HepG2 (cell line): Measurements from ENCODE around the gene AFAP1. TPM values are rescaled to one million over a fixed set of nuclear protein-coding genes. Genes with fewer than 3 reads are reported as not detected.

Source experiments
- ATAC-seq: fragments of 200-7000 bp; cut with Tn5 transposase; 3 replicates; pipeline ENCODE4 v1.9.1; 2020; ENCODE audit warnings: mild to moderate bottlenecking, moderate library complexity
- BruUV-seq: library from RNA; stranded (reverse); fragments of 400-500 nt; replicated peaks from 2 replicates; lab custom pipeline; 2021; lab: Mats Ljungman, UMichigan
- CTCF ChIA-PET: fragments of 300-600 bp; formaldehyde crosslinking; extraction: SDS; loops from one replicate; lab custom pipeline; 2021; ENCODE audit warnings: low total read pairs, inconsistent platforms, low intra/inter-chr PET ratio; lab: Yijun Ruan, JAX
- POLR2A ChIA-PET: fragments of 350-600 bp; sonication (Branson Sonifier 250); formaldehyde crosslinking; loops from one replicate; lab custom pipeline; 2020; ENCODE audit warnings: antibody characterized with exemption, inconsistent platforms; lab: Yijun Ruan, JAX
- DNase-seq: peaks from one replicate; pipeline ENCODE4 v3.0.0-alpha.2; 2015; ENCODE audit warnings: low spot score
- FAIRE-seq: peaks from 3 replicates; lab custom pipeline; 2011; peaks lifted over from hg19 to GRCh38; lab: Jason Lieb, UNC
- H2AFZ ChIP-seq: one replicate; pipeline ENCODE4 v1.6.1; 2011; ENCODE audit warnings: low read length, inconsistent platforms
- H3K27ac ChIP-seq: fragments of 300-600 bp; 3 replicates; pipeline ENCODE4 v1.8.0; 2011; ENCODE audit warnings: mixed run types, mild to moderate bottlenecking, mixed read lengths, low read length, inconsistent platforms; ENCODE audit not compliant: insufficient read depth; ENCODE audit errors: extremely low read length
- H3K27me3 ChIP-seq, 2 experiments: fragments of 200-600 bp in 1 of 2; 2 replicates in 1 of 2; 3 replicates in 1 of 2; pipeline versions ENCODE4 v1.6.0 to v1.8.0; 2011; ENCODE audit warnings: low read length in 2 of 2, mild to moderate bottlenecking in 2 of 2, moderate library complexity in 2 of 2, inconsistent platforms in 1 of 2; ENCODE audit not compliant: insufficient read depth in 2 of 2, control insufficient read depth in 1 of 2
- H3K36me3 ChIP-seq, 2 experiments: fragments of 200-600 bp in 1 of 2; replicated peaks in 1 of 2; 2 replicates in 1 of 2; 3 replicates in 1 of 2; pipeline versions ENCODE4 v1.5.1 to v1.8.0; 2011; ENCODE audit warnings: low read length in 2 of 2, inconsistent platforms in 1 of 2; ENCODE audit not compliant: insufficient read depth in 2 of 2, control insufficient read depth in 1 of 2
- H3K4me1 ChIP-seq: 2 replicates; pipeline ENCODE4 v1.5.1; 2012; ENCODE audit warnings: low read length, inconsistent platforms; ENCODE audit not compliant: insufficient read depth
- H3K4me2 ChIP-seq: 2 replicates; pipeline ENCODE4 v1.6.0; 2011; ENCODE audit warnings: low read depth, low read length, inconsistent platforms
- H3K4me3 ChIP-seq, 3 experiments: fragments of 200-600 bp in 1 of 3; sonication (generic), shearing (Covaris generic) in 1 of 3; replicated peaks in 1 of 3; 2 replicates each; pipeline ENCODE4 v1.5.1; 2011 to 2016; ENCODE audit warnings: low read length in 3 of 3, inconsistent platforms in 2 of 3, low read depth in 2 of 3, mild to moderate bottlenecking in 2 of 3, control low read depth in 1 of 3, mixed read lengths in 1 of 3; ENCODE audit not compliant: insufficient read depth in 1 of 3
- H3K79me2 ChIP-seq: one replicate; pipeline ENCODE4 v1.6.1; 2011; ENCODE audit warnings: low read length, inconsistent platforms; ENCODE audit not compliant: insufficient read depth
- H3K9ac ChIP-seq: 2 replicates; pipeline ENCODE4 v1.6.0; 2011; ENCODE audit warnings: mild to moderate bottlenecking, low read depth, low read length, inconsistent platforms; ENCODE audit not compliant: insufficient read depth
- H3K9me3 ChIP-seq: 2 replicates; pipeline ENCODE4 v1.5.1; 2012; ENCODE audit warnings: mild to moderate bottlenecking, low read length
- H4K20me1 ChIP-seq: 2 replicates; pipeline ENCODE4 v1.6.0; 2011; ENCODE audit warnings: inconsistent platforms, mild to moderate bottlenecking, low read length, moderate library complexity; ENCODE audit not compliant: insufficient read depth
- CBFB ChIP-seq: sonication (generic); formaldehyde crosslinking; IDR thresholded peaks from 2 replicates; pipeline ENCODE4 v1.4.0; 2020; ENCODE audit warnings: missing genetic modification reagents
- EZH2 ChIP-seq: conservative IDR thresholded peaks from 2 replicates; pipeline ENCODE4 v1.6.1; 2012; ENCODE audit warnings: mild to moderate bottlenecking, low read depth, low read length, moderate library complexity
- KLF16 ChIP-seq, 2 experiments: sonication (generic) in 1 of 2; formaldehyde crosslinking in 1 of 2; IDR thresholded peaks; 2 replicates each; pipeline versions ENCODE4 v1.6.1 to v1.8.0; 2016 to 2023; ENCODE audit warnings: missing genetic modification reagents in 2 of 2, missing compliant biosample characterization in 1 of 2
- MAFK ChIP-seq, 2 experiments: IDR thresholded peaks in 1 of 2; conservative IDR thresholded peaks in 1 of 2; 2 replicates each; pipeline ENCODE4 v1.6.1; 2011; ENCODE audit warnings: improper control_type of control experiment in 2 of 2, low read length in 2 of 2
- RFXANK ChIP-seq: IDR thresholded peaks from 2 replicates; pipeline ENCODE4 v1.6.1; 2016
- SP4 ChIP-seq: sonication (generic); formaldehyde crosslinking; IDR thresholded peaks from 2 replicates; pipeline ENCODE4 v1.8.1; 2023; ENCODE audit warnings: mild to moderate bottlenecking, missing genetic modification reagents
- U2AF1 ChIP-seq: fragments of 200-400 bp; formaldehyde crosslinking; optimal IDR thresholded peaks from 2 replicates; pipeline ENCODE3; 2017; ENCODE audit warnings: mild to moderate bottlenecking, low read depth, low read length
- ZNF713 ChIP-seq: sonication (generic); formaldehyde crosslinking; IDR thresholded peaks from 2 replicates; pipeline ENCODE4 v1.4.0; 2020; ENCODE audit warnings: mild to moderate bottlenecking, missing genetic modification reagents
- WGBS: methylation state at CpG from one replicate; pipeline ENCODE4 v1.1.6; 2017; ENCODE audit warnings: low lambda C conversion rate; 5-methylcytosine and 5-hydroxymethylcytosine counted together
- in situ Hi-C: cut with HindIII; loops from 2 replicates; pipeline ENCODE4 v1.10.0; 2017; ENCODE audit warnings: low pct_unique_long_range_greater_than_20kb; ENCODE audit not compliant: extremely low pct_ligation_motif_present
- intact Hi-C: fragments of 100-400 bp; cut with micrococcal nuclease; formaldehyde crosslinking; loops from one replicate; pipeline ENCODE4 v1.10.0; 2022; ENCODE audit not compliant: unreplicated experiment
- polyA plus RNA-seq, 8 experiments: library from polyadenylated mRNA; depleted of rRNA in 3 of 8; stranded (reverse) in 7 of 8; unstranded in 1 of 8; fragments of >200 nt; fragmentation: Illumina TruSeq in 4 of 8; extraction: Trizol in 4 of 8; gene quantifications; 2 replicates each; pipeline versions ENCODE4 v1.2.1 to v1.2.3, GENCODE V29; 2011 to 2016; ENCODE audit warnings: low read depth in 4 of 8, missing spikeins in 1 of 8, mixed read lengths in 1 of 8; ENCODE audit not compliant: insufficient read depth in 1 of 8
- total RNA-seq, 5 experiments: library from RNA; depleted of rRNA; stranded (reverse); fragments of >200 nt; fragmentation: Illumina TruSeq; extraction: Trizol; gene quantifications; 2 replicates each; pipeline ENCODE4 v1.2.3, GENCODE V29; 2016; ENCODE audit warnings: low read depth in 1 of 5
- TF ChIP-seq, protein P1 (sequence below), 2 experiments: sonication (generic) in 1 of 2; formaldehyde crosslinking in 1 of 2; IDR thresholded peaks; 2 replicates each; pipeline versions ENCODE4 v1.4.0 to v1.6.1; 2018 to 2020; ENCODE audit warnings: missing genetic modification reagents in 2 of 2, borderline replicate concordance in 1 of 2, low read depth in 1 of 2, mild to moderate bottlenecking in 1 of 2, missing biosample characterization in 1 of 2

Gene AFAP1
- total and polyA plus RNA-seq, 2 of the 13 experiments (the other 11 are each of a cell fraction or from before 2014, with no cell fraction given) = 2.5 TPM

DNA sequence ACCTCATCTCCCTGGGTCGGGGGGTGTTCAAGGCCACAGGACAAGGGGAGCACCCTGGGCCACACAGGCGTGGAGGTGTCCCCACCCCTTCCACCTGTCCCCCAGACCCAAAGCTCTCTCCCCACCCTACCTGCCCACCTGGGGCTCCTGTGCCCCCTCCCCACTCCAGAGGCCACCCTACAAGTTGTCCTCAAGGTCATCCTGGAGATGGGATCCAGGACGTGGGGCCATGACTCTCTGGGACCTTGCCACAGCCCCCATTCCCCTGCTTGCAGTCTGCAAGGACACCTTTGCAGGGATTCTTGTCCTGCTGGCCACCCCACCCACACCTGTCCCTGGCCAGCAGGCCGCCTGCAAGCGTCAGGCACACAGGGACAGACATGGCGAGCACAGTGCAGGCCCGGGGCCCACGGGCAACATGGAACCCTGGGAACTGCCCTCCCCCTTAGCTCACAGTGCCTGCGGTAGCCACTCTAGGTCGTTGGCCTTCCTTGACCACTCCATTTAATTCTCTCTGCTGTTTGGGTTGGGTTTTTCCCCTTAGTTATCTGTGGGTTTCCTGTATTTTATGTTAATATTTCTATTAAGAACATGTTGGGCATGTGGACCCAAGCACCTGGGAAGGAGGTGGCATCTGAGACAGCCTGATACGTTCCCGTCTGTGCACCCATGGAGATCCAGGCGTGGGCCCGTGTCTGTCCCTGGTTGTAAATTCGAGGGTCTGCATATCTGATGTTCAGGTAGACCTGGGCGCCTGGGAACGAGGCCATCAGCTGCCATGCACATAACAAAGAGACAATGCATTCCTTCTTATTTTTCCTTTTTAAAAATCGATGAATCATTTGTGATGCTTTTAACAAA is 197.5 kb downstream of the AFAP1 start:
- DNase-seq (no peak), FAIRE-seq (no peak), ATAC-seq (no peak)
- no peaks in the 10 kb centered on the region for H4K20me1 ChIP-seq
- H3K27me3 ChIP-seq = no peaks in the 10 kb centered on the region
- TF ChIP-seq KLF16 (CRISPR knock-in tag; IDR thresholded peaks at IDR 0.05) (no peak), RFXANK (CRISPR knock-in tag) (no peak), MAFK (conservative IDR thresholded peaks at IDR 0.05 in 1 of 2, IDR thresholded peaks at IDR 0.05 in 1 of 2; ENCODE audit: low read length in 2 of 2) (no peak), ZNF713 (CRISPR knock-in tag) (no peak), CBFB (CRISPR knock-in tag) (no peak), EZH2 (no peak), U2AF1 (no peak), SP4 (CRISPR knock-in tag) (no peak)
- TF ChIP-seq, protein P1, sequence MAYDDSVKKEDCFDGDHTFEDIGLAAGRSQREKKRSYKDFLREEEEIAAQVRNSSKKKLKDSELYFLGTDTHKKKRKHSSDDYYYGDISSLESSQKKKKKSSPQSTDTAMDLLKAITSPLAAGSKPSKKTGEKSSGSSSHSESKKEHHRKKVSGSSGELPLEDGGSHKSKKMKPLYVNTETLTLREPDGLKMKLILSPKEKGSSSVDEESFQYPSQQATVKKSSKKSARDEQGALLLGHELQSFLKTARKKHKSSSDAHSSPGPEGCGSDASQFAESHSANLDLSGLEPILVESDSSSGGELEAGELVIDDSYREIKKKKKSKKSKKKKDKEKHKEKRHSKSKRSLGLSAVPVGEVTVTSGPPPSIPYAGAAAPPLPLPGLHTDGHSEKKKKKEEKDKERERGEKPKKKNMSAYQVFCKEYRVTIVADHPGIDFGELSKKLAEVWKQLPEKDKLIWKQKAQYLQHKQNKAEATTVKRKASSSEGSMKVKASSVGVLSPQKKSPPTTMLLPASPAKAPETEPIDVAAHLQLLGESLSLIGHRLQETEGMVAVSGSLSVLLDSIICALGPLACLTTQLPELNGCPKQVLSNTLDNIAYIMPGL (CRISPR knock-in tag; IDR thresholded peaks at IDR 0.05; ENCODE audit: borderline replicate concordance in 1 of 2, low read depth in 1 of 2) = no peak
- intact Hi-C loops = no loop called here
- no peak overlapping the region for H3K4me3 ChIP-seq
- H3K4me1 ChIP-seq = peaks cover 13% of the 10 kb centered on the region
- ChIA-PET CTCF (no interaction called here), POLR2A (no interaction called here)
- H3K4me2 ChIP-seq = no peak overlapping the region
- no peaks in the 10 kb centered on the region for H3K36me3 ChIP-seq
- no peak overlapping the region for H3K9ac ChIP-seq
- in situ Hi-C loops = no loop called here
- H2AFZ ChIP-seq = no peak overlapping the region
- H3K79me2 ChIP-seq = no peaks in the 10 kb centered on the region
- no peaks in the 10 kb centered on the region for H3K9me3 ChIP-seq
- no TSS peak for BruUV-seq
- WGBS = 72% methylated on average over 14 of the region's 18 CpGs
- no peak overlapping the region for H3K27ac ChIP-seq
